ENCODE data around the gene PREX1. TPM values are rescaled to one million over a fixed set of nuclear protein-coding genes. Genes with fewer than 3 reads are reported as not detected.
"Not testable (repeated sequence)": the region's sequence is repeated elsewhere in the genome, so short reads cannot be mapped to it uniquely, and the experiment has no call there.

The PREX1 gene, protein sequence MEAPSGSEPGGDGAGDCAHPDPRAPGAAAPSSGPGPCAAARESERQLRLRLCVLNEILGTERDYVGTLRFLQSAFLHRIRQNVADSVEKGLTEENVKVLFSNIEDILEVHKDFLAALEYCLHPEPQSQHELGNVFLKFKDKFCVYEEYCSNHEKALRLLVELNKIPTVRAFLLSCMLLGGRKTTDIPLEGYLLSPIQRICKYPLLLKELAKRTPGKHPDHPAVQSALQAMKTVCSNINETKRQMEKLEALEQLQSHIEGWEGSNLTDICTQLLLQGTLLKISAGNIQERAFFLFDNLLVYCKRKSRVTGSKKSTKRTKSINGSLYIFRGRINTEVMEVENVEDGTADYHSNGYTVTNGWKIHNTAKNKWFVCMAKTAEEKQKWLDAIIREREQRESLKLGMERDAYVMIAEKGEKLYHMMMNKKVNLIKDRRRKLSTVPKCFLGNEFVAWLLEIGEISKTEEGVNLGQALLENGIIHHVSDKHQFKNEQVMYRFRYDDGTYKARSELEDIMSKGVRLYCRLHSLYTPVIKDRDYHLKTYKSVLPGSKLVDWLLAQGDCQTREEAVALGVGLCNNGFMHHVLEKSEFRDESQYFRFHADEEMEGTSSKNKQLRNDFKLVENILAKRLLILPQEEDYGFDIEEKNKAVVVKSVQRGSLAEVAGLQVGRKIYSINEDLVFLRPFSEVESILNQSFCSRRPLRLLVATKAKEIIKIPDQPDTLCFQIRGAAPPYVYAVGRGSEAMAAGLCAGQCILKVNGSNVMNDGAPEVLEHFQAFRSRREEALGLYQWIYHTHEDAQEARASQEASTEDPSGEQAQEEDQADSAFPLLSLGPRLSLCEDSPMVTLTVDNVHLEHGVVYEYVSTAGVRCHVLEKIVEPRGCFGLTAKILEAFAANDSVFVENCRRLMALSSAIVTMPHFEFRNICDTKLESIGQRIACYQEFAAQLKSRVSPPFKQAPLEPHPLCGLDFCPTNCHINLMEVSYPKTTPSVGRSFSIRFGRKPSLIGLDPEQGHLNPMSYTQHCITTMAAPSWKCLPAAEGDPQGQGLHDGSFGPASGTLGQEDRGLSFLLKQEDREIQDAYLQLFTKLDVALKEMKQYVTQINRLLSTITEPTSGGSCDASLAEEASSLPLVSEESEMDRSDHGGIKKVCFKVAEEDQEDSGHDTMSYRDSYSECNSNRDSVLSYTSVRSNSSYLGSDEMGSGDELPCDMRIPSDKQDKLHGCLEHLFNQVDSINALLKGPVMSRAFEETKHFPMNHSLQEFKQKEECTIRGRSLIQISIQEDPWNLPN (N-terminal part only)
- total RNA-seq (2014; rRNA removed; shearing (Covaris generic)) = 32.6 and 36.3 TPM in 2 replicates
- 24.7 TPM in 2 replicates for polyA plus RNA-seq (2015; cell fraction: cytosol; rRNA removed)
- polyA plus RNA-seq (2015; cell fraction: nucleus; rRNA removed) = 21.9 and 25.8 TPM in 2 replicates

DNA sequence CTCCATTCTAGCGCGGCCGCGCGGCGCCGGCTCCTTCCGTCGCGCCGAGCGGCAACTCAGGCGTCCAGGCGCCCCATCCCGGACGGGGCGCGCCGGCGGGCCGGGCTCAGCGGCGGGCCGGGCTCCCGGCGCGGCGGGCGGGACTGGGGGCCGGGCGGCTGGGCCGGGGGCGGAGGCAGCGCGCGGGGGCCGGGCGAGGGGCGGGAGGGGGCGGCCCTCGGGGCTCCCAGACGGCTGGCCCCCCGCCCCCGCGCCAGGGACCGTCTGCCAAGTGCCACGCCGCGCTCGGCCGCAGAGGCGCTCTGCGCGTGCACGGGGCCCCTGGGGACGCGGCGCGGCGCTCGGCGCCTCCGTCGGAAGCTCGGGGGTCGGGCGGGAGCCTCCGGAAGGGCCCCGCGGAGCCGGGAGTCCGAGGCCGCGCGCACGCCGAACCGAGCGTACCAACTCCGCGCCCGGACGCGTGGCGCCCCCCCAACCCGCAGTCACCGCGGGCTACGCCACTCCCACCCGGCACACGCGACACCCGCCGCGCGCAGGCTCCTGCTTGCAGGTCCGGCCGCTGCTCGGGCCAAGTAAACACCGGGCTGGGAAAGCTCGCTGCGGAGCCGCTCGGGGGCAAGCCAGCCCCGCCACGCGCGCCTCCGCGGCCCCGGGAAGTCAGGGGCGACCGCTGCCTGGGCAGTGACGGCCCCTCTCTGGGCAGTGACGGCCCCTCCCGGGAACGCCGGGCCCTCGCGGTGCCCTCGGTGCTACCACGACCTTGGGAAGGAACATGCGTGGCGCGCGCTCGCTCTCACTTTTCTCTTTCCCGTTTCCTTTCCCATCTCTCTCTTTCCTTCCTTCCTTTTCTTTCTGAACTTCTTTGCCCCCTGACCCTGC lies at the start of gene PREX1:
PREX1 (minus strand) TSS at position 145 of the 879 bp plus-strand sequence; CDS start at position 6, 139 bp downstream.
- DNase-seq (ENCODE audit: low read depth) = peak; percentile 69

DNA sequence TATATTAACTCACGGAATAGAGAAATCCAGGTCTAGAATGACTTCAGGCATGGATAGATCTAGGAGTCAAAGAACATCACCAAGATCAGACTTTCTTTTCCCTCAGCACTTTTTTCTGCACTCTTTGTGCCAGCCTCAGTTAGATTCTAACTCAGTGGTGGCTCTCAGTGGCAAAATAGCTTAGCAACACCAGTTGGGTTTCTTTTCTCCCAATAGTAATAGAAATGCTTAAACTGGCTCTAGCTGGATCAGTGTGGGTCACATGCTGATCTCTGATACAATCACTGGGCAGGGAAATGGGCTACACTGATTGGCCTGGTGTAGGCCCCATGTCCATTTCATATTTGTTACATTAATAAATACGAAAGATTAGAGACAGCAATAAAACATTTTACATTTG lies 49.5 kb upstream of the PREX1 start:
- peak; percentile 56 for DNase-seq (ENCODE audit: low read depth)

DNA sequence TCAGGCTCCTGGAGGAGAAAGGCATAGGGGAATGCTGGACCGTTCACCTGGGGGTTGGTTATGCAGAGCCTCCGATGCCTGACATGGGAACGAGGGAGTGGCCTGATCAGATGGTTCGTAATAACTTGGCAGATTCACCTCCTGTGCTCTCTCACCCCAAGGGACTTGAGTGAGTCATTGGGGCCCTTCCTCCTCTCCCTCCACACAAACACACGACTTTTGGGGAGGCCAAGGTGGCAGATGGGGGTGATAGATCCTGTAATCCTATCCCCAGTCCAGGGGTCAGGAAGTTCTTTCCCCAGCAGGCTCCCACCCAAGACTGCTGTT lies 48.1 kb upstream of the PREX1 start:
- DNase-seq (ENCODE audit: low read depth) = peak; percentile 54

GRCh38 chr20:48875233-48875913 lies 47.6 kb upstream of the PREX1 start:
- no peak for DNase-seq (ENCODE audit: low read depth)

DNA sequence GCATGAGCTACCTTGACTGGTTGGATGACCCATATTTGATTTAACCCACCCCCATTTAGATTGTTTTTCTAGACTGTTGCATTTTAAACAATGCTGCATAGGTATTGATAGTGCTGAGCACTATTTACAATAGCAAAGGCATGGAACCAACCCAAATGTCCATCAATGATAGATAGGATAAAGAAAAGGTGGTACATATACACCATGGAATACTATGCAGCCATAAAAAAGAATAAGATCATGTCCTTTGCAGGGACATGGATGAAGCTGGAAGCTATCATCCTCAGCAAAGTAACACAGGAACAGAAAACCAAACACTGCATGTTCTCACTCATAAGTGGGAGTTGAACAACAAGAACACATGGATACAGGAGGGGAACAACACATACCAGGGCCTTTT lies 41.6 kb upstream of the PREX1 start:
- DNase-seq (ENCODE audit: low read depth) = not testable (repeated sequence)

- no peak for DNase-seq (ENCODE audit: low read depth)
Measured at GRCh38 chr20:48866936-48867335, 39.1 kb upstream of the PREX1 start.

DNA sequence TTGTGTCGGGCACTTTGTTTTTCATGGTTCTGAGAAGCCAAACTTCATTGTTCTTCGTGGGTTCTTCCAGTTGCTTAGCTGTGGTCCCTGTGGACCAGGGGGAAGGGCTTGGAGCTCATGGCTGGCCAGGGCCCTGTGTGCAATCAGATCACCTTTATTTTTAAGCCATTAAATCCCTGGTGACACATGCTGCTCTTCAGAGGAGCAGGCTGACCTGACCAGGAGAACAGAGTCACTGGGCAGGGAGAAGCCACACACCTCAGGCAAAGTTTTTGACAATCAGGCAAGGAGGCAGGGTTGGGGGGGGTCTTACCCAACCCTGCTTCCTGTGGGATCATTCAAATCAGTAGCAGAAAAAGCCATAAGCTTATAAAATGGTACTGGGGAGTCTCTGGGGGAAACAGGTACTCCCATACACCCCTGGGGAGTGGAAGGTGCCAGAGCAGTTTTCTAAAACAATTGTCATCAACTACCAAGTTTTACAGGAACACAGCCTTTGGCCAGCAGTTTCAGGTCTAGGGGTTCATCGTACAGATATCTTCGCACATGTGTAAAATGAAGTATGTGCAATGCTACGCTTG lies 37.0 kb upstream of the PREX1 start:
- DNase-seq (ENCODE audit: low read depth) = no peak

DNA sequence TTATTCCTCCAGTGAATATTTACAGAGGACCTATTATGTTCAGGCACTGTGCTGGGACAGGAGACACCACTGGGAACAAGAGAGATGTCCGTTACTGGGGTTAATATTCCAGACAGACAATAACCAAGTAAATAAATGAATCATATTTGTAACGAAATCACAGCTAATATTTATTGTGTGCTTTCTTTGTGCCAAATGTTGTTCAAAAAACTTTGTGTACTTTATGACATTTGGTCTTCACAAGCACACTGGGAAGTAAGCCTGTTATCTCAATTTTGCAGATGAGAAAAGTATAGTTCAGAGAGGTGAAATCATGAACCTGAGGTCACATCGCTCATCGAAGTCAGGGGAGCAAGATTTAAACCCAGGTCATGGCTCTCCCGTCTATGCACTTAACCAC lies 36.5 kb upstream of the PREX1 start:
- no peak for DNase-seq (ENCODE audit: low read depth)

DNA sequence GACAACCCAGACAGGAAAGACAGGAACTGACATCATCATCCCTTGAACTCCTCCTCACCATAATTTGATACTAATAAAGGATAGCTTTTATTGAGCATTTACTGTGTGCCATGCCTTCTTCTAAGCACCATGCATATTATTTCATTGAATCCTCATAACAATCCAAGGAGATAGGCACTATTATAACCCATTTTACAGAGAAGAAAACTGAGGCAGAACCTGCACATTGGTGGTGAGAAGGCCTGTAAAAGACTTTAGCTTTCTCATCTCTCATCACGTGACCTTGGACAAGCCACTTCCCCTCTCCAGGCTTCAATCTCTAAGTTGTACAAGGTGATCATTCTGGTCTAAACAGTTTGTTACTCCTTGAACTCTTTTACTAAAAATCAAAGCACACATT lies 34.5 kb upstream of the PREX1 start:
- DNase-seq (ENCODE audit: low read depth) = no peak

GRCh38 chr20:48861444-48861843 lies 33.6 kb upstream of the PREX1 start:
- DNase-seq (ENCODE audit: low read depth) = no peak

GRCh38 chr20:48858075-48858790 lies 30.4 kb upstream of the PREX1 start:
- no peak for DNase-seq (ENCODE audit: low read depth)

DNA sequence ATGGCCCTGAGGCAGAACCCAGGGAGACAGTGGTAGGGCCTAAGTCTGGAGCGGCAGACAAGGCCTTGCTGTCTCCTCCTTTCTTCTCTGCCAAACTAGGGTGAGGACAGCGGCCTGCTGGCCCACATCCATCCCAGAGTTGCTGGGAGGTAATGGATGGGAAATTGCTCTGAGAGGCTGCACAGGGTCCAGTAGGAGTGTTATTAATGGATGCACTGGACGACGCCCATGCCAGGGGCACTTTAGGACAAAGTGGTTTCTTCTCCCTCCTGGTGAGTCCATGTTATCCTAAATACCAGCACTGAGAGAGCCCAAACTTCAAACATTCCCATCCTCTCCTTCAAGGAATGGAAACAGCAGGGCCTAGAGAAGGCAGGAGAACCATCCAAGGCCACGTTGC lies 28.3 kb upstream of the PREX1 start:
- DNase-seq (ENCODE audit: low read depth) = no peak

DNA sequence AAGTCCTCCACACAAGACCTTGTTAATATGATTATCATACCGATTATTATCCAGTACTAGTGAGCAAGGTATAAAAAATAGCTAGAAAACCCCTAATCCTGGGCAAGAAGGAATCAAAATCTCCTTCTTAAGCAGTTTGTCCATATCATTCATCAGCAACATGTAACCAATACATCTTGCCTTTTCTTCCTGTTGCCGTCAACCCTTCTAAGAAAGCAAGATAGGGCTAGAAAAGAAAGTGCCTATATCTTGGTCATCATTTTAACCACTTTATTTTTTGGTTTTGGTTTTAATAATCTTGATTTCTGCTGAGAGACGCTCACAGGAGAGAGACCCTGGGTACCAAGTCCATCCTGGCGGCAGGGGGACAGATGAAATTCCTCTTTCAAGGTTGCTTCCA lies 27.2 kb upstream of the PREX1 start:
- DNase-seq (ENCODE audit: low read depth) = no peak

DNA sequence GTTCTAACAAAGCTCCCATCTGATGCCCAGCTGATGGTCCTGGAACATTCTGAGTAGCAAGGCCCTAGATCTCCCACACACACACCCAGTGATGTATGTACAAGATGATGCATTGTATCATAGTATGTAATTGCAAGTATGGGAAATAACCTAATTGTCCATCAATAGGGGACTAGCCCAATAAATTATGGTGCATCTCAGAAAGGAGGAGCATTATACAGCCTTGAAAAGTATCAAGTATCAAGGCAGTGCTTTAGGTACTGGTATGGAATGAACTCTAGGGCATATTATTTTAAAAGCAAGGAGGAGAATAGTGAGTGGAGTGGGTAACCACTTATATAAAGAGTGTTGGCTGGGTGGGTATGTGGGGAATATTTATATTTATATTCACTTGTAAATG lies 24.8 kb upstream of the PREX1 start:
- no peak for DNase-seq (ENCODE audit: low read depth)

DNA sequence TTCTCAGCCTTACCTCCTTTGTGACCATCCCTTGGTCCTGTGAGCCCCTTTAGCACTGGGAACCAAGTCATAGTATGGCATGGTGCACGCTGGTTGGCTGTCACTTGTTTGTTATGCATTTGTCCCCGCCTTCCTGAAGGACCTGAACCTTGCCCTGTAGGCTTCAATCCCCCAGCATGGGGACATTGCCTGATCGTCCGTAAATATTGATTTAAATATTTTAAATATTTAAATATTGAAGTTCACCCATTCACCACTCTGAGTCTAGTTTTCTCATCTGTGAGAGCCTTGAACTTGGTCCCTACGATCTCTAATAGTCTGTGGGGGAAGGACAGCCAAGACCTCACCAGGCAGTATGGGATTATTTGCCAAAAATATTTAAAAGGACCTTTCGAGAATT lies 23.8 kb upstream of the PREX1 start:
- DNase-seq (ENCODE audit: low read depth) = no peak

DNA sequence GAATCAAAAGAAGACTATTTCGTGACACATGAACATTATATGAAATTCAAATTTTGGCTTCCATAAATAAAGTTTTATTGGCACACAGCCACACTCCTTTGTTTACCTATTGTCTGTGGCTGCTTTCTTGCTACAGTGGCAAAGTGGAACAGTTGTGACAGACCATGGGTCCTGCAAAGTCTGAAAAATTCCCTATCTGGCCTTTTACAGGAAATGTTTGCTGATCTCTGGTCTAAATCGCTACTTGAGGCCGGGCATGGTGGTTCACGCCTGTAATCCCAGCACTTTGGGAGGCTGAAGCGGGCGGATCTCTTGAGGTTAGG lies 23.1 kb upstream of the PREX1 start:
- no peak for DNase-seq (ENCODE audit: low read depth)

DNA sequence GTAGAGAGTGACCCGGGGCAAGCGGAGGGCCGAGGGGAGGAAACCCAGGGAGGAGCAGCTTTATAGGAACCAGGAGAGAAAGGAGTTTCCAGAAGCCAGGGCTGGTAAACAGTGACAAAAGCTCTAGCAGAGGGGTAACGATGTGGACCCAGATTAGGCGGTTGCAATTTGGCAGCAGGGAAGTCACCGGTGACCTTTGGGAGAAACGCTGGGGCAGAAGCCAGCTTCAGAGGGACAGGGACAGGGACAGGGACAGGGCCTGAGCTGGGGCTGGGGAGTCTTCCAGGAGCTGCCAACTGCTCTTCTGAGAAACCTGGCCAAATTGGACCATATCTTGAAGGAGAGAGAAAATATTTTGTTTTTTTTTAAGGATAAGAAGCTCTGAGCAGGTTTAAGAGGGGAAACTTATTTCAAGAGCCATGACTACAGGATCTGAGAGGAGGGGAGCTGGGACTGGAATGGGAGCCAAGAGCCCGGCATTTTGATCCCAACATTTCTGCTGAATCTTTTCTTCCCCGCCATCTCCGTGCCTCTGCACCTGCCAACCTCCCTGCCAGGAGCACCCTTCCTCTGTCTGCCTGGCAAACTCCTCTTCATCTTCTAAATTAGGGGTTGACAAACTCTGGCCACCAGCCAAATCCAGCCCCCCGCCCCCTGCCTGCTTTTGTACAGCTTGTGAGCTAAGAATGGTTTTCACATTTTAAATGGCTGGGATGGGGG lies 22.6 kb upstream of the PREX1 start:
- DNase-seq (ENCODE audit: low read depth) = no peak

- no peak for DNase-seq (ENCODE audit: low read depth)
Measured at GRCh38 chr20:48849779-48850178, 22.0 kb upstream of the PREX1 start.
